ENCODE results near the gene MRPL49. TPM values are rescaled to one million over a fixed set of nuclear protein-coding genes. Genes with fewer than 3 reads are reported as not detected.

Gene MRPL49
- total and polyA plus RNA-seq, 8 donors: 39.3 to 47.2 (median 43.7) TPM

DNA sequence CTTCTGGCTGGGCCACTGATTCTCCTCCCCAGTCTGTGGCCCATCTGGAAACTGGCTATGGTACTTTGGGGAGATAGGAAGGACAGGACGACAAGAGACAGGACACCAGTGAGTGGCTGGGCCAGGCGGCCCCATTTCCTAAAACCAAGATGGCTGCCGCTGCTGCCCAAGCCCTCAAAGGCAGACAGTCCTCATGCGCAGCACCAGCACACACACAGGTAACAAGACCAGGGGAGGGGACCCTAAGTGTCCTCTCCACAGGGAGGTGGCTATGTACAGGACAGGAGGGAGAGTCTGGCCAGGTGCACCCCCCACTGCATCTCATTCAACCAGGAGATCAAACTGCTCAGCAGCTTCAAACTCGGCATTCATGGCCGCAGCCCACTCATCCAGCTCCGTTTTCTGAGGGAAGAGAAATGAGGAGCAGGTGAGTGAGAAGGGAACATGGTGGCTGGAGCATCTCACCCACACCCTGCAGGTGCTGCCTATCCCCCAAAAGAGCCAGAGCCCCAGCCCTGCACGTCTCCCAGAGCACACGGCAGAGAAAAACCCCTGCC lies 43.3 kb upstream of the MRPL49 start:
- Histone ChIP-seq H3K4me3 (no peak overlapping the region), H3K36me3 (no peaks in the 10 kb centered on the region), H3K27me3 (no peaks in the 10 kb centered on the region), H3K9me3 (no peaks in the 10 kb centered on the region), H3K27ac (no peak overlapping the region), H3K4me1 (peaks cover 0 to 9% of the 10 kb centered on the region in 2 donors)
- intact Hi-C loops (cut with DNase I): no loop called here
- ATAC-seq (no peak), DNase-seq (no peak)
- TF ChIP-seq CTCF (IDR thresholded peaks at IDR 0.05): no peak

DNA sequence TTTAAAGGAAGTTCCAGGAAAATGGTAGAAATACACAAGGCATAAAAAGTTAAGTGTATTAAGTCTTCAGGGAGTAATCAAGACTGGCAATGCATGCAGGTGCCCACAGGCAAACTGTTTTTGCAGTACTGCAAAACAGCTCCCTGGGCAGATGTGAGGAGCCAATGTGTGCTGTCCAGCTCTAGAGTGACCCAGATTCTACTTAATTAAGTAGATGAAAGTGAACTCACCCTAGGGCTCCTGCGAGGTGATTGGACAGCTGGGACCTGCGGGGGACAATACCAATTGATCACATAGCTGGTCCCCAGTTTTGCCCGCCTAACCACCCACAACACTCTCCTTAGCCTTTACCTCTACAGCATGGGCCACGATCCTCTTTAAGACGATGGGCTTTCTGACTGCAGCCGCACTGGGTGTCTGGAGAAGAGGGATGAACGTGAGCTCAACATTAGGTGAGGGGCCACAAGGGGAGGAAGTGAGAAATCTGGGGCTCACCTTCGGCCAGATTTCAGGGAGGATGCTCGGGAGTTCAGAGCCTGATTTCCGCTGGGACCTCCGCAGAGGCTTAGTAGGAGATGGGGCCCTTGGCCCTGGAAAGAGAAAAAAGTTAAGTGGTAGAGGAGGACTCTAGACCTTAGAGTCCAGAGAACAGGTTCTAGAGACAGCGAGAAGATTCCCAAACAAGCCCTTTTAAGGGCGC lies 38.8 kb upstream of the MRPL49 start:
- Histone ChIP-seq H3K27me3 (no peaks in the 10 kb centered on the region), H3K27ac (peak overlapping the region in 1 of 2 donors; percentile 90), H3K4me3 (peak overlapping the region; percentile 79 to 85), H3K4me1 (peaks cover 9 to 27% of the 10 kb centered on the region in 2 donors), H3K9me3 (no peaks in the 10 kb centered on the region), H3K36me3 (peaks cover 0 to 33% of the 10 kb centered on the region in 2 donors)
- DNase-seq (no peak), ATAC-seq (no peak)
- intact Hi-C loops (cut with DNase I): no loop called here
- no peak for TF ChIP-seq CTCF (IDR thresholded peaks at IDR 0.05)

- peak; percentile 94 to 98 (median 96) for DNase-seq
- no peak for TF ChIP-seq CTCF (IDR thresholded peaks at IDR 0.05)
- intact Hi-C loops (cut with DNase I): no loop called here
Observed at GRCh38 chr11:65083834-65084597, 38.1 kb upstream of the MRPL49 start, which contains the start of the genes CDCA5 and ZFPL1. Gene CDCA5, minus strand, starts transcription at chr11:65084040. Its CDS starts 62 bp downstream, at chr11:65083978. Gene ZFPL1, plus strand, starts transcription at chr11:65084222. Its CDS starts 477 bp downstream, at chr11:65084699.

DNA sequence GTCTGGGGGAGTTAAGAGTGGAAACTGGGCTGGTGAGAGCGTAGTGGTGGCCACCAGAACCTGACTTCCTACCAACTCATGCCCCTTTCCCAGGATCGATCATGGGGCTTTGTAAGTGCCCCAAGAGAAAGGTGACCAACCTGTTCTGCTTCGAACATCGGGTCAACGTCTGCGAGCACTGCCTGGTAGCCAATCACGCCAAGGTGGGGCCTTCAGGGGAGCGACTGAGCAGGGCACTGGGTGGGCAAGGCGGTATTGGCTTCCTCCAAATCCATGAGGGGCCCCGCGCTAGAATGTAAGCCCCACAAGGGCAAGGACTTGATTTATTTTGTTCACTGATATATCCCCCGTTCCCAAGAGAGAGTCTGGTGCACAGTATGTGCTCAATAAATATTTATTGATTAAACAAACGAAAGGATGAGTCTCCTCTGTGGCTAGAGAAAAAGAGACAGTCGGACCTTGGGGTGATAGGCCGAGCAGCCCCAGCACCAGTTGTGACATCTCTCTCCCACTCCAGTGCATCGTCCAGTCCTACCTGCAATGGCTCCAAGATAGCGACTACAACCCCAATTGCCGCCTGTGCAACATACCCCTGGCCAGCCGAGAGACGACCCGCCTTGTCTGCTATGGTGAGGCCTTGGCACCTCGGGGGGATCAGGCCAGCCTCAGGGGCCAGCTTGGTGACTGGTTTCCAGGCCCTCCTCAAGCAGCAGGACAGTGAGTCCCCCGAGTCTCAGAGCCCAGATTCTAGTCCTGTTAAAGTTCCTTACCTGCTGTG lies 37.3 kb upstream of the MRPL49 start:
- intact Hi-C loops (cut with DNase I): no loop called here
- Histone ChIP-seq H3K36me3 (peaks cover 0 to 48% of the 10 kb centered on the region in 2 donors), H3K4me1 (peaks cover 9 to 27% of the 10 kb centered on the region in 2 donors), H3K27ac (peak overlapping the region; percentile 90 to 92), H3K4me3 (peak overlapping the region; percentile 79 to 85), H3K27me3 (no peaks in the 10 kb centered on the region), H3K9me3 (no peaks in the 10 kb centered on the region)
- ATAC-seq: no peak
- no peak for TF ChIP-seq CTCF (IDR thresholded peaks at IDR 0.05)
- no peak for DNase-seq

More at GRCh38 chr11:65083834-65084597, 38.1 kb upstream of the MRPL49 start, which contains the start of the genes CDCA5 and ZFPL1:
- ATAC-seq: peak; percentile 96
- no peaks in the 10 kb centered on the region for H3K9me3 ChIP-seq
- H3K4me1 ChIP-seq: peaks cover 9 to 27% of the 10 kb centered on the region in 2 donors
- H3K27ac ChIP-seq: peak within 1 kb of the TSS; percentile 90 to 92
- H3K36me3 ChIP-seq: peaks cover 0 to 40% of the 10 kb centered on the region in 2 donors
- no peaks in the 10 kb centered on the region for H3K27me3 ChIP-seq
- peak within 1 kb of the TSS; percentile 79 to 85 for H3K4me3 ChIP-seq

Data from left lung (tissue), 10 donors.